K562 (cell line): ENCODE data around the gene NUFIP1. TPM values are rescaled to one million over a fixed set of nuclear protein-coding genes. Genes with fewer than 3 reads are reported as not detected.

Experiments used
- ATAC-seq: fragments of 200-7000 bp; cut with Tn5 transposase; 3 replicates; pipeline ENCODE4 v1.9.1; 2020; ENCODE audit warnings: moderate library complexity
- BruUV-seq: library from RNA; stranded (reverse); fragments of 400-500 nt; replicated peaks from 2 replicates; lab custom pipeline; 2021; lab: Mats Ljungman, UMichigan
- CTCF ChIA-PET: fragments of 300-600 bp; formaldehyde crosslinking; extraction: SDS; loops from one replicate; lab custom pipeline; 2021; ENCODE audit warnings: low intra/inter-chr PET ratio; lab: Yijun Ruan, JAX
- POLR2A ChIA-PET: fragments of 300-600, 350-650 bp; sonication (Branson Sonifier 250); formaldehyde crosslinking; extraction: SDS; loops from one replicate; lab custom pipeline; 2021; ENCODE audit warnings: antibody characterized with exemption, inconsistent platforms; lab: Yijun Ruan, JAX
- DNase-seq, 4 experiments: peaks; one replicate each; pipeline versions ENCODE4 v3.0.0 to v3.0.0-alpha.2; 2011 to 2018; ENCODE audit warnings: low spot score in 3 of 4, mixed read lengths in 3 of 4; ENCODE audit errors: extremely low read depth in 1 of 4
- FAIRE-seq: peaks from 2 replicates; lab custom pipeline; 2011; peaks lifted over from hg19 to GRCh38; lab: Jason Lieb, UNC
- H2AFZ ChIP-seq: 2 replicates; pipeline ENCODE4 v1.6.0; 2011; ENCODE audit warnings: low read depth, low read length, control low read depth, inconsistent platforms
- H3K27ac ChIP-seq: fragments of 200-600 bp; 3 replicates; pipeline ENCODE4 v1.8.0; 2011; ENCODE audit warnings: low read depth, mild to moderate bottlenecking, control low read depth, inconsistent platforms, low read length, moderate library complexity, mixed read lengths; ENCODE audit errors: extremely low read depth
- H3K27me3 ChIP-seq, 2 experiments: fragments of 300-600 bp in 1 of 2; 2 replicates in 1 of 2; 3 replicates in 1 of 2; pipeline versions ENCODE4 v1.6.0 to v1.8.0; 2011; ENCODE audit warnings: inconsistent platforms in 2 of 2, low read length in 2 of 2, mild to moderate bottlenecking in 1 of 2, mixed read lengths in 1 of 2, moderate library complexity in 1 of 2; ENCODE audit not compliant: control insufficient read depth in 2 of 2, insufficient read depth in 2 of 2
- H3K36me3 ChIP-seq: fragments of 300-600 bp; 3 replicates; pipeline ENCODE4 v1.8.0; 2011; ENCODE audit warnings: mild to moderate bottlenecking, low read length, inconsistent platforms; ENCODE audit not compliant: control insufficient read depth, insufficient read depth
- H3K4me1 ChIP-seq, 2 experiments: fragments of 200-600 bp in 1 of 2; replicated peaks in 1 of 2; 2 replicates in 1 of 2; 3 replicates in 1 of 2; pipeline versions ENCODE4 v1.5.1 to v1.8.0; 2011; ENCODE audit warnings: inconsistent platforms in 2 of 2, low read length in 2 of 2, mild to moderate bottlenecking in 1 of 2, mixed read lengths in 1 of 2, moderate library complexity in 1 of 2; ENCODE audit not compliant: control insufficient read depth in 2 of 2, insufficient read depth in 2 of 2
- H3K4me2 ChIP-seq: 2 replicates; pipeline ENCODE4 v1.6.1; 2011; ENCODE audit warnings: low read length, control low read depth, inconsistent platforms, mixed read lengths; ENCODE audit not compliant: insufficient read depth
- H3K4me3 ChIP-seq: fragments of 200-600 bp; sonication (generic), shearing (Covaris generic); 2 replicates; pipeline ENCODE4 v1.5.1; 2016; ENCODE audit warnings: control low read depth, inconsistent platforms
- H3K79me2 ChIP-seq: fragments of 200-600 bp; 3 replicates; pipeline ENCODE4 v1.8.0; 2011; ENCODE audit warnings: low read length, inconsistent platforms; ENCODE audit not compliant: control insufficient read depth, insufficient read depth
- H3K9ac ChIP-seq, 2 experiments: 2 replicates each; pipeline versions ENCODE4 v1.6.0 to v1.6.1; 2011; ENCODE audit warnings: low read depth in 2 of 2, low read length in 2 of 2, control low read depth in 1 of 2, inconsistent platforms in 1 of 2, mild to moderate bottlenecking in 1 of 2, mixed read lengths in 1 of 2; ENCODE audit not compliant: insufficient read depth in 1 of 2
- H3K9me1 ChIP-seq: one replicate; pipeline ENCODE4 v1.6.0; 2011; ENCODE audit warnings: inconsistent platforms, mild to moderate bottlenecking, low read length, moderate library complexity; ENCODE audit not compliant: control insufficient read depth, insufficient read depth
- H3K9me3 ChIP-seq: replicated peaks from 2 replicates; pipeline ENCODE4 v1.5.1; 2011; ENCODE audit warnings: low read depth, low read length, inconsistent platforms; ENCODE audit not compliant: control insufficient read depth, insufficient read depth
- H4K20me1 ChIP-seq: replicated peaks from 2 replicates; pipeline ENCODE4 v1.6.1; 2011; ENCODE audit warnings: low read length, inconsistent platforms, mixed read lengths; ENCODE audit not compliant: control insufficient read depth, insufficient read depth
- CBX1 ChIP-seq: sonication (generic); IDR thresholded peaks from 2 replicates; pipeline ENCODE4 v1.6.1; 2016; ENCODE audit warnings: antibody characterized with exemption, low read depth, mild to moderate bottlenecking
- DIDO1 ChIP-seq: fragments of 450-650 bp; IDR thresholded peaks from 2 replicates; pipeline ENCODE4 v1.6.1; 2016; ENCODE audit warnings: low read depth, missing biosample characterization, missing genetic modification characterization
- SREBF2 ChIP-seq: sonication (generic); formaldehyde crosslinking; IDR thresholded peaks from 2 replicates; pipeline ENCODE4 v1.4.0; 2020; ENCODE audit warnings: mild to moderate bottlenecking, missing genetic modification reagents
- SRSF9 ChIP-seq: fragments of 200-400 bp; formaldehyde crosslinking; IDR thresholded peaks from 2 replicates; pipeline ENCODE4 v1.6.1; 2017; ENCODE audit warnings: low read depth, low read length, borderline replicate concordance
- ZNF232 ChIP-seq: sonication (generic); formaldehyde crosslinking; IDR thresholded peaks from 2 replicates; pipeline ENCODE4 v1.8.0; 2022; ENCODE audit warnings: mild to moderate bottlenecking, missing genetic modification reagents
- WGBS: fragments of 100-300 bp; shearing (Covaris generic); methylation state at CpG from one replicate; pipeline ENCODE4 v1.1.6; 2016; ENCODE audit warnings: low coverage, mixed read lengths; ENCODE audit not compliant: insufficient coverage; ENCODE audit errors: missing lambda C conversion rate; 5-methylcytosine and 5-hydroxymethylcytosine counted together
- in situ Hi-C: fragments of 300-500 bp; cut with MboI; formaldehyde crosslinking; loops from 4 replicates; pipeline ENCODE4 v1.15.0; 2018; ENCODE audit warnings: inconsistent platforms, mixed read lengths
- intact Hi-C: fragments of 100-400 bp; cut with micrococcal nuclease; formaldehyde crosslinking; loops from 2 replicates; pipeline ENCODE4 v1.14.2; 2022
- polyA plus RNA-seq, 8 experiments: library from polyadenylated mRNA; depleted of rRNA in 4 of 8; stranded (reverse) in 5 of 8; unstranded in 3 of 8; fragments of >200 nt; fragmentation: Nextera tagmentation in 2 of 8; fragmentation: Illumina TruSeq in 1 of 8; extraction: Ambion mirVana in 2 of 8; extraction: Trizol in 1 of 8; gene quantifications; 2 replicates each; pipeline versions ENCODE4 v1.2.1 to v1.2.3, GENCODE V29; 2011 to 2014; ENCODE audit warnings: inconsistent platforms in 1 of 8, missing spikeins in 1 of 8
- total RNA-seq, 7 experiments: library from RNA; depleted of rRNA in 6 of 7; stranded (reverse); fragments of >200 nt in 6 of 7; fragmentation: Illumina TruSeq in 2 of 7; extraction: Trizol in 2 of 7; gene quantifications; 2 replicates each; pipeline versions ENCODE4 v1.2.1 to v1.2.3, GENCODE V29; 2011 to 2021; ENCODE audit warnings: low replicate concordance in 1 of 7
- TF ChIP-seq, protein P1 (sequence below): sonication (generic); formaldehyde crosslinking; IDR thresholded peaks from 2 replicates; pipeline ENCODE4 v1.8.0; 2022; ENCODE audit warnings: mild to moderate bottlenecking, missing genetic modification reagents, borderline replicate concordance

NUFIP1 gene
- total and polyA plus RNA-seq, 9 of the 15 experiments (the other 6 are each of a cell fraction or from before 2014, with no cell fraction given): 2.6 to 9.7 (median 4.1) TPM

- Histone ChIP-seq H3K9ac (no peak overlapping the region), H3K9me3 (no peaks in the 10 kb centered on the region), H3K27me3 (no peaks in the 10 kb centered on the region), H3K9me1 (no peaks in the 10 kb centered on the region), H2AFZ (no peak overlapping the region), H3K36me3 (peaks cover 21% of the 10 kb centered on the region; the same call in 2 of the 3 replicates), H3K4me1 (no peaks in the 10 kb centered on the region), H3K79me2 (no peaks in the 10 kb centered on the region), H3K27ac (no peak overlapping the region), H3K4me3 (no peak overlapping the region), H4K20me1 (no peaks in the 10 kb centered on the region), H3K4me2 (no peak overlapping the region)
- BruUV-seq: no TSS peak
- FAIRE-seq: no peak
- WGBS: 90% methylated on average over 2 of the region's 2 CpGs
- CTCF ChIA-PET: no interaction called here
- TF ChIP-seq SREBF2 (CRISPR knock-in tag) (no peak), ZNF232 (CRISPR knock-in tag) (no peak), SRSF9 (no peak), DIDO1 (tag) (no peak), CBX1 (no peak)
- TF ChIP-seq, protein P1, sequence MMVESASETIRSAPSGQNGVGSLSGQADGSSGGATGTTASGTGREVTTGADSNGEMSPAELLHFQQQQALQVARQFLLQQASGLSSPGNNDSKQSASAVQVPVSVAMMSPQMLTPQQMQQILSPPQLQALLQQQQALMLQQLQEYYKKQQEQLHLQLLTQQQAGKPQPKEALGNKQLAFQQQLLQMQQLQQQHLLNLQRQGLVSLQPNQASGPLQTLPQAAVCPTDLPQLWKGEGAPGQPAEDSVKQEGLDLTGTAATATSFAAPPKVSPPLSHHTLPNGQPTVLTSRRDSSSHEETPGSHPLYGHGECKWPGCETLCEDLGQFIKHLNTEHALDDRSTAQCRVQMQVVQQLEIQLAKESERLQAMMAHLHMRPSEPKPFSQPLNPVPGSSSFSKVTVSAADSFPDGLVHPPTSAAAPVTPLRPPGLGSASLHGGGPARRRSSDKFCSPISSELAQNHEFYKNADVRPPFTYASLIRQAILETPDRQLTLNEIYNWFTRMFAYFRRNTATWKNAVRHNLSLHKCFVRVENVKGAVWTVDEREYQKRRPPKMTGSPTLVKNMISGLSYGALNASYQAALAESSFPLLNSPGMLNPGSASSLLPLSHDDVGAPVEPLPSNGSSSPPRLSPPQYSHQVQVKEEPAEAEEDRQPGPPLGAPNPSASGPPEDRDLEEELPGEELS: no peak
- ATAC-seq: no peak
- DNase-seq: no peak
- POLR2A ChIA-PET: interaction anchor here (0.6 kb wide), 1 partner anchor 15 kb away, joined by 3 read pairs; the partner anchor contains the start of gene NUFIP1
- intact Hi-C loops: no loop called here
- in situ Hi-C loops: no loop called here
Observed at GRCh38 chr13:45004096-45004495, 14.8 kb upstream of the NUFIP1 start.
